GM12878 (cell line): ENCODE measurements around the gene ZYG11B. TPM values are rescaled to one million over a fixed set of nuclear protein-coding genes. Genes with fewer than 3 reads are reported as not detected.

Source experiments
- CREB1 ChIP-seq: IDR thresholded peaks from 2 replicates; pipeline ENCODE4 v1.6.1; 2012; ENCODE audit warnings: low read depth, mild to moderate bottlenecking, inconsistent platforms
- HCFC1 ChIP-seq: fragments of 150-350 bp; IDR thresholded peaks from 2 replicates; pipeline ENCODE4 v1.6.1; 2014; ENCODE audit warnings: low read length
- JUNB ChIP-seq: IDR thresholded peaks from 2 replicates; pipeline ENCODE4 v1.6.1; 2016; ENCODE audit warnings: antibody characterized with exemption, mild to moderate bottlenecking
- MEF2A ChIP-seq: IDR thresholded peaks from 2 replicates; pipeline ENCODE4 v1.6.1; 2011; ENCODE audit warnings: low read depth, mild to moderate bottlenecking, low read length, moderate library complexity; ENCODE audit not compliant: insufficient read depth
- MEF2B ChIP-seq: fragments of 450-650 bp; IDR thresholded peaks from 2 replicates; pipeline ENCODE4 v1.6.1; 2018; ENCODE audit warnings: mild to moderate bottlenecking, moderate library complexity; ENCODE audit not compliant: partially characterized antibody, poor library complexity, severe bottlenecking
- MTA3 ChIP-seq: IDR thresholded peaks from 2 replicates; pipeline ENCODE4 v1.6.1; 2012; ENCODE audit warnings: low read length, inconsistent platforms, borderline replicate concordance
- MXI1 ChIP-seq: fragments of 150-350 bp; IDR thresholded peaks from 2 replicates; pipeline ENCODE4 v1.6.1; 2011; ENCODE audit warnings: low read depth, mild to moderate bottlenecking, inconsistent platforms, low read length, improper control_type of control experiment
- POLR2A ChIP-seq: IDR thresholded peaks from 2 replicates; pipeline ENCODE4 v1.6.1; 2011; ENCODE audit warnings: low read depth, mild to moderate bottlenecking, low read length
- POU2F2 ChIP-seq: IDR thresholded peaks from 3 replicates; pipeline ENCODE4 v1.6.1; 2011; ENCODE audit warnings: low read depth, mild to moderate bottlenecking, low read length, borderline replicate concordance
- RELA ChIP-seq: fragments of 450-650 bp; IDR thresholded peaks from 2 replicates; pipeline ENCODE4 v1.8.0; 2014; ENCODE audit warnings: borderline replicate concordance; ENCODE audit not compliant: partially characterized antibody
- RFX5 ChIP-seq: IDR thresholded peaks from 2 replicates; pipeline ENCODE4 v1.6.1; 2011; ENCODE audit warnings: low read depth, low read length, improper control_type of control experiment
- RUNX3 ChIP-seq: IDR thresholded peaks from 2 replicates; pipeline ENCODE4 v1.6.1; 2012; ENCODE audit warnings: low read length, inconsistent platforms
- SIN3A ChIP-seq: IDR thresholded peaks from 2 replicates; pipeline ENCODE4 v1.6.1; 2012; ENCODE audit warnings: low read depth, low read length, improper control_type of control experiment
- SMARCA5 ChIP-seq: fragments of 450-650 bp; IDR thresholded peaks from 2 replicates; pipeline ENCODE4 v1.6.1; 2017; ENCODE audit warnings: mild to moderate bottlenecking
- SP1 ChIP-seq: IDR thresholded peaks from one replicate; pipeline ENCODE4 v1.6.1; 2011; ENCODE audit warnings: low read depth, low read length
- SPI1 ChIP-seq: IDR thresholded peaks from 2 replicates; pipeline ENCODE4 v1.6.1; 2011; ENCODE audit warnings: low read depth, mild to moderate bottlenecking, low read length, moderate library complexity, borderline replicate concordance; ENCODE audit not compliant: insufficient read depth
- TCF3 ChIP-seq: IDR thresholded peaks from 2 replicates; pipeline ENCODE4 v1.6.1; 2012; ENCODE audit warnings: low read depth, mild to moderate bottlenecking, low read length, borderline replicate concordance; ENCODE audit not compliant: insufficient read depth
- YY1 ChIP-seq: IDR thresholded peaks from 2 replicates; pipeline ENCODE4 v1.6.1; 2011; ENCODE audit warnings: low read depth, mild to moderate bottlenecking, low read length
- ZSCAN29 ChIP-seq: fragments of 450-650 bp; IDR thresholded peaks from 2 replicates; pipeline ENCODE4 v1.6.1; 2017; ENCODE audit warnings: mild to moderate bottlenecking, moderate library complexity
- polyA plus RNA-seq, 11 experiments: library from polyadenylated mRNA; depleted of rRNA in 4 of 11; unstranded in 6 of 11; stranded (reverse) in 5 of 11; fragments of >200 nt; fragmentation: Nextera tagmentation in 4 of 11; fragmentation: Illumina TruSeq in 1 of 11; extraction: Ambion mirVana in 4 of 11; extraction: Trizol in 1 of 11; gene quantifications; 1 replicate in 1 of 11; 2 replicates in 10 of 11; pipeline versions ENCODE4 v1.2.1 to v1.2.3, GENCODE V29; 2011 to 2016; ENCODE audit warnings: inconsistent platforms in 2 of 11, missing spikeins in 2 of 11, low read depth in 1 of 11
- total RNA-seq, 4 experiments: library from RNA; depleted of rRNA in 3 of 4; stranded (reverse); fragments of >200 nt in 3 of 4; fragmentation: Illumina TruSeq in 1 of 4; extraction: Trizol in 1 of 4; gene quantifications; 2 replicates each; pipeline versions ENCODE4 v1.2.1 to v1.2.3, GENCODE V29; 2013 to 2021
- TF ChIP-seq, protein P1 (sequence below): IDR thresholded peaks from 2 replicates; pipeline ENCODE4 v1.6.1; 2011; ENCODE audit warnings: borderline replicate concordance, low read depth, mild to moderate bottlenecking, moderate library complexity, mixed read lengths, low read length; ENCODE audit not compliant: insufficient read depth; ENCODE audit errors: extremely low read length
- TF ChIP-seq, protein P2 (sequence below): IDR thresholded peaks from 2 replicates; pipeline ENCODE4 v1.6.1; 2011; ENCODE audit warnings: low read depth, mild to moderate bottlenecking, low read length, moderate library complexity, borderline replicate concordance; ENCODE audit errors: extremely low read depth
- TF ChIP-seq, protein P3 (sequence below): IDR thresholded peaks from 2 replicates; pipeline ENCODE4 v1.6.1; 2012; ENCODE audit warnings: low read depth, low read length, improper control_type of control experiment
- TF ChIP-seq, protein P4 (sequence below): IDR thresholded peaks from 2 replicates; pipeline ENCODE4 v1.6.1; 2012; ENCODE audit warnings: improper control_type of control experiment, low read depth, low read length; ENCODE audit not compliant: insufficient replicate concordance

Gene ZYG11B
- total and polyA plus RNA-seq, 10 of the 15 experiments (the other 5 are each of a cell fraction or from before 2014, with no cell fraction given): 1.8 to 8.5 (median 5.3) TPM

DNA sequence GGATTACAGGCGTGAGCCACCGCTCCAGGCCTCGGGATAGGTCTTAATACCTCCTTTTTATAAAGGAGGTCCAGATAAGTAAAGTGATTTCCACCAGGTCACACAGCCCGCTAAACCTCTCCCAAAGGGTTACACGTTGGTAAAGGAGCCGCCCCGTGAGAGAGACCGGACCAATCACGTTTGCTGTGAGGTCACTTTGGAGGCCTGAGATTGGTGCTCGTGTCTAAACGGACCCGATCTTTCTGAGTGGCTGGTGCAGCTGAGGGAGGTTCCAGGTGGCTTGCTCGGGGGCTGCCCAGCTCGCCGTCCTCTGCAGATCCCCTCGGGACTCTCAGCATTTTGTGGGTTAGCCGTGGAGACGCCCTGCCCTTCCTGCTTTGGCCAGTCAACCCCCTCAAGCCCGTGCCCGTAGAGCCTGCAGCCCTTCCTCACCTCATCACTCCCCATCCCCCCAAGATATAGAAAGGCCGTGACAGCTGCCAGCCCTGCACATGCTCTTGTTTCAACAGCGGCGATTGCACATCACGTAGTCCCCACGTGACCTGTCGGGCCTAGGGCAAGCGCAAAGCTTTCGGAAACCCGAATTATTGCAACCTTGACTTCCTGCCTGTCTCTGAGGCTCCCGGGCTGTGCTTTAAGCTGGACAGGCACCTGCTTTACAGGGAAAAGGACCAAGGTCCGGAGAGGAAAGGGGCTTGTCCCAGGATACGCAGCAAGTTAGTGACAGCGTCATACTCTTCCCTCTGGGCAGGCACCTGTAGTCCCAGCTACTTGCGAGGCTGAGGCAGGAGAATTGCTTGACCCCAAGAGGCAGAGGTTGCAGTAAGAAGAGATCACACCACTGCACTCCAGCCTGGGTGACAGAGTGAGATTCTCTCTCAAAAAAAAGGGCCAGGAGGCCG is 23.1 kb upstream of the ZYG11B start (continued):
- TF ChIP-seq POU2F2: peak; percentile 57; the same call in 1 of the 3 replicates
- 0 out of 2 replicates have a peak, but pooled peaks have one; percentile 24 for TF ChIP-seq HCFC1
- peak; percentile 88 for TF ChIP-seq ZSCAN29
- TF ChIP-seq JUNB: no peak
- TF ChIP-seq MEF2B: peak; percentile 83
- TF ChIP-seq SPI1: 0 out of 2 replicates have a peak, but pooled peaks have one; percentile 1
- TF ChIP-seq RUNX3: peak; percentile 48
- peak; percentile 71 for TF ChIP-seq POLR2A
- TF ChIP-seq, protein P1, sequence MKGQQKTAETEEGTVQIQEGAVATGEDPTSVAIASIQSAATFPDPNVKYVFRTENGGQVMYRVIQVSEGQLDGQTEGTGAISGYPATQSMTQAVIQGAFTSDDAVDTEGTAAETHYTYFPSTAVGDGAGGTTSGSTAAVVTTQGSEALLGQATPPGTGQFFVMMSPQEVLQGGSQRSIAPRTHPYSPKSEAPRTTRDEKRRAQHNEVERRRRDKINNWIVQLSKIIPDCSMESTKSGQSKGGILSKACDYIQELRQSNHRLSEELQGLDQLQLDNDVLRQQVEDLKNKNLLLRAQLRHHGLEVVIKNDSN: peak; percentile 94
- TF ChIP-seq SMARCA5: peak; percentile 71
- TF ChIP-seq, protein P2, sequence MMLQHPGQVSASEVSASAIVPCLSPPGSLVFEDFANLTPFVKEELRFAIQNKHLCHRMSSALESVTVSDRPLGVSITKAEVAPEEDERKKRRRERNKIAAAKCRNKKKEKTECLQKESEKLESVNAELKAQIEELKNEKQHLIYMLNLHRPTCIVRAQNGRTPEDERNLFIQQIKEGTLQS: peak; percentile 84; the same call in 1 of the 2 replicates
- no peak for TF ChIP-seq MEF2A
- no peak for TF ChIP-seq MTA3
- TF ChIP-seq, protein P3, sequence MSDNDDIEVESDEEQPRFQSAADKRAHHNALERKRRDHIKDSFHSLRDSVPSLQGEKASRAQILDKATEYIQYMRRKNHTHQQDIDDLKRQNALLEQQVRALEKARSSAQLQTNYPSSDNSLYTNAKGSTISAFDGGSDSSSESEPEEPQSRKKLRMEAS: peak; percentile 99
- TF ChIP-seq, protein P4, sequence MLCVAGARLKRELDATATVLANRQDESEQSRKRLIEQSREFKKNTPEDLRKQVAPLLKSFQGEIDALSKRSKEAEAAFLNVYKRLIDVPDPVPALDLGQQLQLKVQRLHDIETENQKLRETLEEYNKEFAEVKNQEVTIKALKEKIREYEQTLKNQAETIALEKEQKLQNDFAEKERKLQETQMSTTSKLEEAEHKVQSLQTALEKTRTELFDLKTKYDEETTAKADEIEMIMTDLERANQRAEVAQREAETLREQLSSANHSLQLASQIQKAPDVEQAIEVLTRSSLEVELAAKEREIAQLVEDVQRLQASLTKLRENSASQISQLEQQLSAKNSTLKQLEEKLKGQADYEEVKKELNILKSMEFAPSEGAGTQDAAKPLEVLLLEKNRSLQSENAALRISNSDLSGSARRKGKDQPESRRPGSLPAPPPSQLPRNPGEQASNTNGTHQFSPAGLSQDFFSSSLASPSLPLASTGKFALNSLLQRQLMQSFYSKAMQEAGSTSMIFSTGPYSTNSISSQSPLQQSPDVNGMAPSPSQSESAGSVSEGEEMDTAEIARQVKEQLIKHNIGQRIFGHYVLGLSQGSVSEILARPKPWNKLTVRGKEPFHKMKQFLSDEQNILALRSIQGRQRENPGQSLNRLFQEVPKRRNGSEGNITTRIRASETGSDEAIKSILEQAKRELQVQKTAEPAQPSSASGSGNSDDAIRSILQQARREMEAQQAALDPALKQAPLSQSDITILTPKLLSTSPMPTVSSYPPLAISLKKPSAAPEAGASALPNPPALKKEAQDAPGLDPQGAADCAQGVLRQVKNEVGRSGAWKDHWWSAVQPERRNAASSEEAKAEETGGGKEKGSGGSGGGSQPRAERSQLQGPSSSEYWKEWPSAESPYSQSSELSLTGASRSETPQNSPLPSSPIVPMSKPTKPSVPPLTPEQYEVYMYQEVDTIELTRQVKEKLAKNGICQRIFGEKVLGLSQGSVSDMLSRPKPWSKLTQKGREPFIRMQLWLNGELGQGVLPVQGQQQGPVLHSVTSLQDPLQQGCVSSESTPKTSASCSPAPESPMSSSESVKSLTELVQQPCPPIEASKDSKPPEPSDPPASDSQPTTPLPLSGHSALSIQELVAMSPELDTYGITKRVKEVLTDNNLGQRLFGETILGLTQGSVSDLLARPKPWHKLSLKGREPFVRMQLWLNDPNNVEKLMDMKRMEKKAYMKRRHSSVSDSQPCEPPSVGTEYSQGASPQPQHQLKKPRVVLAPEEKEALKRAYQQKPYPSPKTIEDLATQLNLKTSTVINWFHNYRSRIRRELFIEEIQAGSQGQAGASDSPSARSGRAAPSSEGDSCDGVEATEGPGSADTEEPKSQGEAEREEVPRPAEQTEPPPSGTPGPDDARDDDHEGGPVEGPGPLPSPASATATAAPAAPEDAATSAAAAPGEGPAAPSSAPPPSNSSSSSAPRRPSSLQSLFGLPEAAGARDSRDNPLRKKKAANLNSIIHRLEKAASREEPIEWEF: no peak
- peak; percentile 71 for TF ChIP-seq TCF3
- peak; percentile 89 for TF ChIP-seq SP1
- TF ChIP-seq YY1: 0 out of 2 replicates have a peak, but pooled peaks have one; percentile 12
- peak; percentile 61; the same call in 1 of the 2 replicates for TF ChIP-seq CREB1
- TF ChIP-seq MXI1: 0 out of 2 replicates have a peak, but pooled peaks have one; percentile 47
- TF ChIP-seq RFX5: peak; percentile 40; the same call in 1 of the 2 replicates
- peak; percentile 15 for TF ChIP-seq RELA
- TF ChIP-seq SIN3A: no peak
